ENCODE results near the gene NPSR1.

The NPSR1 gene

GRCh38 chr7:34727464-34727995, 69.5 kb downstream of the NPSR1 start:
- in situ Hi-C loops (cut with HindIII; ENCODE audit: low pct_unique_long_range_greater_than_20kb, low sequenced_read_pairs), result no loop called here
- no peak for TF ChIP-seq JUND (IDR thresholded peaks at IDR 0.05; ENCODE audit: low read depth)
- DNase-seq (ENCODE audit: low read depth in 1 of 2, low spot score in 1 of 2), result peak in 1 of 2 experiments; percentile 19

GRCh38 chr7:34728156-34728555, 70.1 kb downstream of the NPSR1 start:
- in situ Hi-C loops (cut with HindIII; ENCODE audit: low pct_unique_long_range_greater_than_20kb, low sequenced_read_pairs), result no loop called here
- TF ChIP-seq JUND (IDR thresholded peaks at IDR 0.05; ENCODE audit: low read depth), result no peak

GRCh38 chr7:34734771-34735170, 76.8 kb downstream of the NPSR1 start:
- in situ Hi-C loops (cut with HindIII; ENCODE audit: low pct_unique_long_range_greater_than_20kb, low sequenced_read_pairs), result no loop called here
- no peak for TF ChIP-seq JUND (IDR thresholded peaks at IDR 0.05; ENCODE audit: low read depth)
- DNase-seq (ENCODE audit: low read depth in 1 of 2, low spot score in 1 of 2), result no peak

More at GRCh38 chr7:34728156-34728555, 70.1 kb downstream of the NPSR1 start:
- no peak for DNase-seq (ENCODE audit: low read depth in 1 of 2, low spot score in 1 of 2)

GRCh38 chr7:34735526-34735925, 77.5 kb downstream of the NPSR1 start:
- in situ Hi-C loops (cut with HindIII; ENCODE audit: low pct_unique_long_range_greater_than_20kb, low sequenced_read_pairs), result no loop called here
- no peak for DNase-seq (ENCODE audit: low read depth in 1 of 2, low spot score in 1 of 2)
- TF ChIP-seq JUND (IDR thresholded peaks at IDR 0.05; ENCODE audit: low read depth), result no peak

GRCh38 chr7:34739651-34740300, 81.8 kb downstream of the NPSR1 start:
- TF ChIP-seq JUND (IDR thresholded peaks at IDR 0.05; ENCODE audit: low read depth), result no peak
- in situ Hi-C loops (cut with HindIII; ENCODE audit: low pct_unique_long_range_greater_than_20kb, low sequenced_read_pairs), result no loop called here
- peak in 1 of 2 experiments; percentile 59 for DNase-seq (ENCODE audit: low read depth in 1 of 2, low spot score in 1 of 2)

- TF ChIP-seq JUND (IDR thresholded peaks at IDR 0.05; ENCODE audit: low read depth), result no peak
- no peak for DNase-seq (ENCODE audit: low read depth in 1 of 2, low spot score in 1 of 2)
Measured at GRCh38 chr7:34740840-34741239, 82.8 kb downstream of the NPSR1 start.

GRCh38 chr7:34747176-34747781, 89.3 kb downstream of the NPSR1 start:
- in situ Hi-C loops (cut with HindIII; ENCODE audit: low pct_unique_long_range_greater_than_20kb, low sequenced_read_pairs), result no loop called here
- TF ChIP-seq JUND (IDR thresholded peaks at IDR 0.05; ENCODE audit: low read depth), result no peak
- DNase-seq (ENCODE audit: low read depth in 1 of 2, low spot score in 1 of 2), result peak in 1 of 2 experiments; percentile 23

More at GRCh38 chr7:34740840-34741239, 82.8 kb downstream of the NPSR1 start:
- in situ Hi-C loops (cut with HindIII; ENCODE audit: low pct_unique_long_range_greater_than_20kb, low sequenced_read_pairs), result no loop called here

- TF ChIP-seq JUND (IDR thresholded peaks at IDR 0.05; ENCODE audit: low read depth), result peak; percentile 96
- in situ Hi-C loops (cut with HindIII; ENCODE audit: low pct_unique_long_range_greater_than_20kb, low sequenced_read_pairs), result no loop called here
- peak; percentile 67 to 99 for DNase-seq (ENCODE audit: low read depth in 1 of 2, low spot score in 1 of 2)
Measured at GRCh38 chr7:34747867-34748727, 90.1 kb downstream of the NPSR1 start.

GRCh38 chr7:34748728-34749089, 90.7 kb downstream of the NPSR1 start:
- no peak for TF ChIP-seq JUND (IDR thresholded peaks at IDR 0.05; ENCODE audit: low read depth)
- in situ Hi-C loops (cut with HindIII; ENCODE audit: low pct_unique_long_range_greater_than_20kb, low sequenced_read_pairs), result no loop called here
- DNase-seq (ENCODE audit: low read depth in 1 of 2, low spot score in 1 of 2), result no peak

- no peak for DNase-seq (ENCODE audit: low read depth in 1 of 2, low spot score in 1 of 2)
- in situ Hi-C loops (cut with HindIII; ENCODE audit: low pct_unique_long_range_greater_than_20kb, low sequenced_read_pairs), result no loop called here
- no peak for TF ChIP-seq JUND (IDR thresholded peaks at IDR 0.05; ENCODE audit: low read depth)
Measured at GRCh38 chr7:34749446-34749845, 91.4 kb downstream of the NPSR1 start.

- no peak for TF ChIP-seq JUND (IDR thresholded peaks at IDR 0.05; ENCODE audit: low read depth)
- in situ Hi-C loops (cut with HindIII; ENCODE audit: low pct_unique_long_range_greater_than_20kb, low sequenced_read_pairs), result no loop called here
- no peak for DNase-seq (ENCODE audit: low read depth in 1 of 2, low spot score in 1 of 2)
Measured at GRCh38 chr7:34750209-34750608, 92.2 kb downstream of the NPSR1 start.

- DNase-seq (ENCODE audit: low read depth in 1 of 2, low spot score in 1 of 2), result no peak
- in situ Hi-C loops (cut with HindIII; ENCODE audit: low pct_unique_long_range_greater_than_20kb, low sequenced_read_pairs), result no loop called here
- no peak for TF ChIP-seq JUND (IDR thresholded peaks at IDR 0.05; ENCODE audit: low read depth)
Measured at GRCh38 chr7:34750636-34751035, 92.6 kb downstream of the NPSR1 start.

Measured in T47D (cell line).